T47D (cell line): ENCODE measurements around the gene WASHC4.

ENCODE experiments used
- DNase-seq, 2 experiments: peaks; one replicate each; pipeline versions ENCODE4 v3.0.0 to v3.0.0-alpha.2; 2011 to 2012; ENCODE audit warnings: low read depth in 1 of 2, low spot score in 1 of 2
- JUND ChIP-seq: IDR thresholded peaks from 2 replicates; pipeline ENCODE4 v1.6.1; 2012; ENCODE audit warnings: low read depth
- in situ Hi-C: cut with HindIII; loops from 2 replicates; pipeline ENCODE4 v1.10.0; 2016; ENCODE audit warnings: low sequenced_read_pairs, low pct_unique_long_range_greater_than_20kb

WASHC4 gene

GRCh38 chr12:105192624-105193225, 85.2 kb downstream of the WASHC4 start:
- in situ Hi-C loops, result no loop called here
- no peak for DNase-seq
- no peak for TF ChIP-seq JUND

GRCh38 chr12:105194947-105195346, 87.4 kb downstream of the WASHC4 start:
- no peak for DNase-seq
- no peak for TF ChIP-seq JUND
- in situ Hi-C loops, result no loop called here

GRCh38 chr12:105196090-105196489, 88.6 kb downstream of the WASHC4 start:
- in situ Hi-C loops, result no loop called here
- no peak for DNase-seq
- no peak for TF ChIP-seq JUND

- DNase-seq, result no peak
- no peak for TF ChIP-seq JUND
- in situ Hi-C loops, result no loop called here
These were observed 91.4 kb downstream of the WASHC4 start for GRCh38 chr12:105198961-105199360.

- in situ Hi-C loops, result no loop called here
- TF ChIP-seq JUND, result no peak
- DNase-seq, result no peak
These were observed 92.9 kb downstream of the WASHC4 start for GRCh38 chr12:105200385-105200784.

GRCh38 chr12:105201299-105201698, 93.8 kb downstream of the WASHC4 start:
- no peak for DNase-seq
- no peak for TF ChIP-seq JUND
- in situ Hi-C loops, result no loop called here

GRCh38 chr12:105202202-105202601, 94.7 kb downstream of the WASHC4 start:
- no peak for DNase-seq
- in situ Hi-C loops, result no loop called here
- TF ChIP-seq JUND, result no peak

- in situ Hi-C loops, result no loop called here
- no peak for TF ChIP-seq JUND
- DNase-seq, result no peak
These were observed 96.6 kb downstream of the WASHC4 start for GRCh38 chr12:105204127-105204526.

- no peak for DNase-seq
- TF ChIP-seq JUND, result no peak
- in situ Hi-C loops, result no loop called here
These were observed 97.4 kb downstream of the WASHC4 start for GRCh38 chr12:105204916-105205315.

- in situ Hi-C loops, result no loop called here
- no peak for TF ChIP-seq JUND
- no peak for DNase-seq
These were observed 98.0 kb downstream of the WASHC4 start for GRCh38 chr12:105205322-105206048.

- no peak for TF ChIP-seq JUND
- no peak for DNase-seq
- in situ Hi-C loops, result no loop called here
These were observed 99.3 kb downstream of the WASHC4 start for GRCh38 chr12:105206686-105207374.

- in situ Hi-C loops, result no loop called here
- TF ChIP-seq JUND, result no peak
These were observed 101.6 kb downstream of the WASHC4 start for GRCh38 chr12:105209091-105209490.

GRCh38 chr12:105212438-105212837, 104.9 kb downstream of the WASHC4 start:
- in situ Hi-C loops, result no loop called here
- TF ChIP-seq JUND, result no peak
- DNase-seq, result no peak

More at GRCh38 chr12:105209091-105209490, 101.6 kb downstream of the WASHC4 start:
- DNase-seq, result no peak
